WTC11 (cell line): ENCODE results near the gene AMBP. TPM values are rescaled to one million over a fixed set of nuclear protein-coding genes. Genes with fewer than 3 reads are reported as not detected.
A peak's percentile ranks its signal among the peaks of the same experiment; 100 is the strongest.

ENCODE experiments used
- ATAC-seq: fragments of 200-7000 bp; cut with Tn5 transposase; 2 replicates; pipeline ENCODE4 v1.10.0; 2021; ENCODE audit warnings: mild to moderate bottlenecking, moderate library complexity
- CTCF ChIA-PET: fragments of 300-600 bp; sonication (Branson Sonifier 250); formaldehyde crosslinking; loops from one replicate; lab custom pipeline; 2021; ENCODE audit warnings: antibody characterized with exemption; lab: Charles Lee
- POLR2A ChIA-PET: fragments of 350-600 bp; sonication (Branson Sonifier 250); formaldehyde crosslinking; loops from one replicate; lab custom pipeline; 2021; ENCODE audit warnings: antibody characterized with exemption; lab: Charles Lee
- DNase-seq: peaks from one replicate; pipeline ENCODE4 v3.0.0; 2021; ENCODE audit warnings: low spot score
- H3K27ac Mint-ChIP-seq: 2 replicates; pipeline ENCODE4 v1.8.0; 2021; ENCODE audit warnings: mixed read lengths
- H3K27me3 Mint-ChIP-seq: 2 replicates; pipeline ENCODE4 v1.8.0; 2021; ENCODE audit warnings: low read depth, mild to moderate bottlenecking, moderate library complexity, mixed read lengths
- H3K36me3 Mint-ChIP-seq: 2 replicates; pipeline ENCODE4 v1.8.0; 2021; ENCODE audit warnings: mixed read lengths
- H3K4me1 Mint-ChIP-seq: 2 replicates; pipeline ENCODE4 v1.8.0; 2022; ENCODE audit warnings: mixed read lengths
- H3K4me3 Mint-ChIP-seq: 2 replicates; pipeline ENCODE4 v1.8.0; 2021; ENCODE audit warnings: mild to moderate bottlenecking, moderate library complexity, mixed read lengths
- H3K9me3 Mint-ChIP-seq: 2 replicates; pipeline ENCODE4 v1.8.0; 2021; ENCODE audit warnings: mixed read lengths
- ELF4 ChIP-seq: sonication (generic); formaldehyde crosslinking; IDR thresholded peaks from 2 replicates; pipeline ENCODE4 v1.8.1; 2022; ENCODE audit warnings: low read depth, mild to moderate bottlenecking, moderate library complexity, missing genetic modification reagents
- ESRRA ChIP-seq: sonication (generic); formaldehyde crosslinking; IDR thresholded peaks from 2 replicates; pipeline ENCODE4 v1.8.1; 2022; ENCODE audit warnings: mild to moderate bottlenecking, missing genetic modification reagents, borderline replicate concordance
- ETV6 ChIP-seq: sonication (generic); formaldehyde crosslinking; IDR thresholded peaks from 2 replicates; pipeline ENCODE4 v1.8.1; 2022; ENCODE audit warnings: mild to moderate bottlenecking, missing genetic modification reagents
- GRHL2 ChIP-seq: fragments of 250-450 bp; sonication (Bioruptor Pico); IDR thresholded peaks from 2 replicates; pipeline ENCODE4 v1.8.0; 2022; ENCODE audit warnings: mild to moderate bottlenecking, moderate library complexity; ENCODE audit not compliant: insufficient replicate concordance, severe bottlenecking
- HMGA2 ChIP-seq: fragments of 250-450 bp; sonication (Bioruptor Pico); IDR thresholded peaks from 2 replicates; pipeline ENCODE4 v1.4.0; 2021; ENCODE audit warnings: mild to moderate bottlenecking, moderate library complexity
- KAT7 ChIP-seq: sonication (generic); formaldehyde crosslinking; IDR thresholded peaks from 2 replicates; pipeline ENCODE4 v1.8.1; 2023; ENCODE audit warnings: missing genetic modification reagents, mild to moderate bottlenecking, borderline replicate concordance
- MAX ChIP-seq: sonication (generic); formaldehyde crosslinking; IDR thresholded peaks from 2 replicates; pipeline ENCODE4 v1.8.0; 2022; ENCODE audit warnings: mild to moderate bottlenecking, missing genetic modification reagents
- MXD4 ChIP-seq: fragments of 250-450 bp; sonication (Bioruptor Pico); IDR thresholded peaks from 2 replicates; pipeline ENCODE4 v1.8.0; 2021; ENCODE audit warnings: mild to moderate bottlenecking, moderate library complexity, borderline replicate concordance
- OVOL2 ChIP-seq: fragments of 250-450 bp; sonication (Bioruptor Pico); IDR thresholded peaks from 2 replicates; pipeline ENCODE4 v1.9.0; 2021; ENCODE audit warnings: mild to moderate bottlenecking, borderline replicate concordance
- PRRX2 ChIP-seq: fragments of 250-450 bp; sonication (Bioruptor Pico); IDR thresholded peaks from 2 replicates; pipeline ENCODE4 v1.8.0; 2021; ENCODE audit warnings: mild to moderate bottlenecking
- RELA ChIP-seq: sonication (generic); formaldehyde crosslinking; IDR thresholded peaks from 2 replicates; pipeline ENCODE4 v1.8.1; 2022; ENCODE audit warnings: missing genetic modification reagents, mild to moderate bottlenecking, borderline replicate concordance
- SMAD3 ChIP-seq: sonication (generic); formaldehyde crosslinking; IDR thresholded peaks from 2 replicates; pipeline ENCODE4 v1.8.0; 2022; ENCODE audit warnings: missing genetic modification reagents, mild to moderate bottlenecking, borderline replicate concordance
- TEAD4 ChIP-seq: sonication (generic); formaldehyde crosslinking; IDR thresholded peaks from 2 replicates; pipeline ENCODE4 v1.8.0; 2022; ENCODE audit warnings: mild to moderate bottlenecking, missing genetic modification reagents
- ZNF121 ChIP-seq: sonication (generic); formaldehyde crosslinking; IDR thresholded peaks from 2 replicates; pipeline ENCODE4 v1.8.0; 2023; ENCODE audit warnings: missing genetic modification reagents
- ZSCAN18 ChIP-seq: fragments of 250-450 bp; sonication (Bioruptor Pico); IDR thresholded peaks from 2 replicates; pipeline ENCODE4 v2.1.2; 2022; ENCODE audit warnings: mild to moderate bottlenecking, moderate library complexity
- total RNA-seq: library from RNA; stranded (reverse); gene quantifications from 3 replicates; pipeline ENCODE4 v1.2.3, GENCODE V29; 2021
- TF ChIP-seq, protein P1 (sequence below): sonication (generic); formaldehyde crosslinking; IDR thresholded peaks from 2 replicates; pipeline ENCODE4 v1.8.1; 2022; ENCODE audit warnings: low read depth, mild to moderate bottlenecking, moderate library complexity, missing genetic modification reagents, borderline replicate concordance
- TF ChIP-seq, protein P2 (sequence below): sonication (generic); formaldehyde crosslinking; IDR thresholded peaks from 2 replicates; pipeline ENCODE4 v1.8.1; 2023; ENCODE audit warnings: mild to moderate bottlenecking, moderate library complexity, missing genetic modification reagents
- TF ChIP-seq, protein P3 (sequence below): sonication (generic); formaldehyde crosslinking; IDR thresholded peaks from 2 replicates; pipeline ENCODE4 v1.8.1; 2023; ENCODE audit warnings: mild to moderate bottlenecking, missing genetic modification reagents, borderline replicate concordance
- TF ChIP-seq, protein P4 (sequence below): fragments of 250-450 bp; sonication (Bioruptor Pico); IDR thresholded peaks from 2 replicates; pipeline ENCODE4 v1.8.0; 2021; ENCODE audit warnings: mild to moderate bottlenecking
- TF ChIP-seq, protein P5 (sequence below): sonication (generic); formaldehyde crosslinking; IDR thresholded peaks from 2 replicates; pipeline ENCODE4 v1.8.0; 2023; ENCODE audit warnings: missing genetic modification reagents

The AMBP gene
- total RNA-seq, 1 experiment from 2014 or later: 3.3 TPM

GRCh38 chr9:114034661-114035062, 43.4 kb downstream of the AMBP start:
- TF ChIP-seq PRRX2 (CRISPR knock-in tag) (no peak), ELF4 (CRISPR knock-in tag) (no peak)
- TF ChIP-seq, protein P1, sequence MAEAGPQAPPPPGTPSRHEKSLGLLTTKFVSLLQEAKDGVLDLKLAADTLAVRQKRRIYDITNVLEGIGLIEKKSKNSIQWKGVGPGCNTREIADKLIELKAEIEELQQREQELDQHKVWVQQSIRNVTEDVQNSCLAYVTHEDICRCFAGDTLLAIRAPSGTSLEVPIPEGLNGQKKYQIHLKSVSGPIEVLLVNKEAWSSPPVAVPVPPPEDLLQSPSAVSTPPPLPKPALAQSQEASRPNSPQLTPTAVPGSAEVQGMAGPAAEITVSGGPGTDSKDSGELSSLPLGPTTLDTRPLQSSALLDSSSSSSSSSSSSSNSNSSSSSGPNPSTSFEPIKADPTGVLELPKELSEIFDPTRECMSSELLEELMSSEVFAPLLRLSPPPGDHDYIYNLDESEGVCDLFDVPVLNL (CRISPR knock-in tag): no peak
- H3K27me3 Mint-ChIP-seq: no peaks in the 10 kb centered on the region
- CTCF ChIA-PET: interaction anchor here (2.7 kb wide), 1 partner anchor 157 kb away, joined by 8 read pairs; no protein-coding TSS in a partner anchor
- no peak for ATAC-seq
- POLR2A ChIA-PET: no interaction called here
- peaks cover 14% of the 10 kb centered on the region for H3K36me3 Mint-ChIP-seq
- DNase-seq: no peak
- H3K4me1 Mint-ChIP-seq: peaks cover 14% of the 10 kb centered on the region
- no peaks in the 10 kb centered on the region for H3K9me3 Mint-ChIP-seq
- H3K4me3 Mint-ChIP-seq: no peak overlapping the region
- 0 out of 2 replicates have a peak overlapping the region, but pooled peaks have one; percentile 53 for H3K27ac Mint-ChIP-seq

DNA sequence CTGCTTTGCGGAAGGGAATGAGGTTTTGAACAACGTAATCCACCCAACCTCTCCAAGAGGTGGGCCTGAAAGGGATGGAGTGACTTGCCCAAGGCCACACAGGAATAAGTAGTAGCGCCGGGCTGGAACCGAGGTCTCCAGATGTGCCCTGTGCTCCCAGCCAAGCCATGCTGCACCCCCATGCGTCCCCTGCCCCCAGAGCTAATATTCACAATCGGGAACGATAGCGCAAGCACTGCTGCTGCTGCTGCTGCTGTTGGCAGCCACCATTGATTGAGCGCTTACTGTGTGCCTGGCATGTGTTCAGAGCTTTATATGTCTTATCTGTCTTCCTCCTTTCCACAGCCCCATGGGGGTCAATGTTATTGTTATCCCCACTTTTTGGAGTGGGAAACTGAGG, 43.9 kb downstream of the AMBP start:
- POLR2A ChIA-PET: no interaction called here
- CTCF ChIA-PET: interaction anchor here (0.9 to 2.7 kb wide), 3 partner anchors 74 to 227 kb away, joined by 3 to 8 read pairs (median 5); no protein-coding TSS in a partner anchor
- peaks cover 16% of the 10 kb centered on the region for H3K36me3 Mint-ChIP-seq
- DNase-seq (no peak), ATAC-seq (no peak)
- H3K9me3 Mint-ChIP-seq: no peaks in the 10 kb centered on the region
- H3K27me3 Mint-ChIP-seq: no peaks in the 10 kb centered on the region
- no peak overlapping the region for H3K27ac Mint-ChIP-seq
- peaks cover 14% of the 10 kb centered on the region for H3K4me1 Mint-ChIP-seq
- H3K4me3 Mint-ChIP-seq: no peak overlapping the region
- no peak for TF ChIP-seq ELF4 (CRISPR knock-in tag)
- TF ChIP-seq ETV6 (CRISPR knock-in tag): no peak
- TF ChIP-seq ESRRA (CRISPR knock-in tag): no peak
- no peak for TF ChIP-seq RELA (CRISPR knock-in tag)
- TF ChIP-seq, protein P2, sequence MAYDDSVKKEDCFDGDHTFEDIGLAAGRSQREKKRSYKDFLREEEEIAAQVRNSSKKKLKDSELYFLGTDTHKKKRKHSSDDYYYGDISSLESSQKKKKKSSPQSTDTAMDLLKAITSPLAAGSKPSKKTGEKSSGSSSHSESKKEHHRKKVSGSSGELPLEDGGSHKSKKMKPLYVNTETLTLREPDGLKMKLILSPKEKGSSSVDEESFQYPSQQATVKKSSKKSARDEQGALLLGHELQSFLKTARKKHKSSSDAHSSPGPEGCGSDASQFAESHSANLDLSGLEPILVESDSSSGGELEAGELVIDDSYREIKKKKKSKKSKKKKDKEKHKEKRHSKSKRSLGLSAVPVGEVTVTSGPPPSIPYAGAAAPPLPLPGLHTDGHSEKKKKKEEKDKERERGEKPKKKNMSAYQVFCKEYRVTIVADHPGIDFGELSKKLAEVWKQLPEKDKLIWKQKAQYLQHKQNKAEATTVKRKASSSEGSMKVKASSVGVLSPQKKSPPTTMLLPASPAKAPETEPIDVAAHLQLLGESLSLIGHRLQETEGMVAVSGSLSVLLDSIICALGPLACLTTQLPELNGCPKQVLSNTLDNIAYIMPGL (CRISPR knock-in tag): no peak
- no peak for TF ChIP-seq TEAD4
- TF ChIP-seq KAT7: no peak
- TF ChIP-seq, protein P3, sequence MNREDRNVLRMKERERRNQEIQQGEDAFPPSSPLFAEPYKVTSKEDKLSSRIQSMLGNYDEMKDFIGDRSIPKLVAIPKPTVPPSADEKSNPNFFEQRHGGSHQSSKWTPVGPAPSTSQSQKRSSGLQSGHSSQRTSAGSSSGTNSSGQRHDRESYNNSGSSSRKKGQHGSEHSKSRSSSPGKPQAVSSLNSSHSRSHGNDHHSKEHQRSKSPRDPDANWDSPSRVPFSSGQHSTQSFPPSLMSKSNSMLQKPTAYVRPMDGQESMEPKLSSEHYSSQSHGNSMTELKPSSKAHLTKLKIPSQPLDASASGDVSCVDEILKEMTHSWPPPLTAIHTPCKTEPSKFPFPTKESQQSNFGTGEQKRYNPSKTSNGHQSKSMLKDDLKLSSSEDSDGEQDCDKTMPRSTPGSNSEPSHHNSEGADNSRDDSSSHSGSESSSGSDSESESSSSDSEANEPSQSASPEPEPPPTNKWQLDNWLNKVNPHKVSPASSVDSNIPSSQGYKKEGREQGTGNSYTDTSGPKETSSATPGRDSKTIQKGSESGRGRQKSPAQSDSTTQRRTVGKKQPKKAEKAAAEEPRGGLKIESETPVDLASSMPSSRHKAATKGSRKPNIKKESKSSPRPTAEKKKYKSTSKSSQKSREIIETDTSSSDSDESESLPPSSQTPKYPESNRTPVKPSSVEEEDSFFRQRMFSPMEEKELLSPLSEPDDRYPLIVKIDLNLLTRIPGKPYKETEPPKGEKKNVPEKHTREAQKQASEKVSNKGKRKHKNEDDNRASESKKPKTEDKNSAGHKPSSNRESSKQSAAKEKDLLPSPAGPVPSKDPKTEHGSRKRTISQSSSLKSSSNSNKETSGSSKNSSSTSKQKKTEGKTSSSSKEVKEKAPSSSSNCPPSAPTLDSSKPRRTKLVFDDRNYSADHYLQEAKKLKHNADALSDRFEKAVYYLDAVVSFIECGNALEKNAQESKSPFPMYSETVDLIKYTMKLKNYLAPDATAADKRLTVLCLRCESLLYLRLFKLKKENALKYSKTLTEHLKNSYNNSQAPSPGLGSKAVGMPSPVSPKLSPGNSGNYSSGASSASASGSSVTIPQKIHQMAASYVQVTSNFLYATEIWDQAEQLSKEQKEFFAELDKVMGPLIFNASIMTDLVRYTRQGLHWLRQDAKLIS (CRISPR knock-in tag): no peak
- TF ChIP-seq ZSCAN18: no peak
- TF ChIP-seq, protein P4, sequence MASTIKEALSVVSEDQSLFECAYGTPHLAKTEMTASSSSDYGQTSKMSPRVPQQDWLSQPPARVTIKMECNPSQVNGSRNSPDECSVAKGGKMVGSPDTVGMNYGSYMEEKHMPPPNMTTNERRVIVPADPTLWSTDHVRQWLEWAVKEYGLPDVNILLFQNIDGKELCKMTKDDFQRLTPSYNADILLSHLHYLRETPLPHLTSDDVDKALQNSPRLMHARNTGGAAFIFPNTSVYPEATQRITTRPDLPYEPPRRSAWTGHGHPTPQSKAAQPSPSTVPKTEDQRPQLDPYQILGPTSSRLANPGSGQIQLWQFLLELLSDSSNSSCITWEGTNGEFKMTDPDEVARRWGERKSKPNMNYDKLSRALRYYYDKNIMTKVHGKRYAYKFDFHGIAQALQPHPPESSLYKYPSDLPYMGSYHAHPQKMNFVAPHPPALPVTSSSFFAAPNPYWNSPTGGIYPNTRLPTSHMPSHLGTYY (CRISPR knock-in tag): no peak
- TF ChIP-seq, protein P5, sequence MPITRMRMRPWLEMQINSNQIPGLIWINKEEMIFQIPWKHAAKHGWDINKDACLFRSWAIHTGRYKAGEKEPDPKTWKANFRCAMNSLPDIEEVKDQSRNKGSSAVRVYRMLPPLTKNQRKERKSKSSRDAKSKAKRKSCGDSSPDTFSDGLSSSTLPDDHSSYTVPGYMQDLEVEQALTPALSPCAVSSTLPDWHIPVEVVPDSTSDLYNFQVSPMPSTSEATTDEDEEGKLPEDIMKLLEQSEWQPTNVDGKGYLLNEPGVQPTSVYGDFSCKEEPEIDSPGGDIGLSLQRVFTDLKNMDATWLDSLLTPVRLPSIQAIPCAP (CRISPR knock-in tag): no peak
- no peak for TF ChIP-seq SMAD3 (CRISPR knock-in tag)
- TF ChIP-seq ZNF121 (CRISPR knock-in tag): no peak
- TF ChIP-seq MAX (CRISPR knock-in tag): no peak
- TF ChIP-seq GRHL2 (CRISPR knock-in tag): no peak
- no peak for TF ChIP-seq OVOL2 (CRISPR knock-in tag)
- TF ChIP-seq HMGA2 (CRISPR knock-in tag): no peak
- TF ChIP-seq MXD4: no peak
